K562 (cell line): ENCODE measurements around the gene DIAPH1. TPM values are rescaled to one million over a fixed set of nuclear protein-coding genes. Genes with fewer than 3 reads are reported as not detected.

ENCODE experiments used
- ATAC-seq: fragments of 200-7000 bp; cut with Tn5 transposase; 3 replicates; pipeline ENCODE4 v1.9.1; 2020; ENCODE audit warnings: moderate library complexity
- BruUV-seq: library from RNA; stranded (reverse); fragments of 400-500 nt; replicated peaks from 2 replicates; lab custom pipeline; 2021; lab: Mats Ljungman, UMichigan
- CTCF ChIA-PET: fragments of 300-600 bp; formaldehyde crosslinking; extraction: SDS; loops from one replicate; lab custom pipeline; 2021; ENCODE audit warnings: low intra/inter-chr PET ratio; lab: Yijun Ruan, JAX
- POLR2A ChIA-PET: fragments of 300-600, 350-650 bp; sonication (Branson Sonifier 250); formaldehyde crosslinking; extraction: SDS; loops from one replicate; lab custom pipeline; 2021; ENCODE audit warnings: antibody characterized with exemption, inconsistent platforms; lab: Yijun Ruan, JAX
- DNase-seq, 4 experiments: peaks; one replicate each; pipeline versions ENCODE4 v3.0.0 to v3.0.0-alpha.2; 2011 to 2018; ENCODE audit warnings: low spot score in 3 of 4, mixed read lengths in 3 of 4; ENCODE audit errors: extremely low read depth in 1 of 4
- FAIRE-seq: peaks from 2 replicates; lab custom pipeline; 2011; peaks lifted over from hg19 to GRCh38; lab: Jason Lieb, UNC
- H2AFZ ChIP-seq: 2 replicates; pipeline ENCODE4 v1.6.0; 2011; ENCODE audit warnings: low read depth, low read length, control low read depth, inconsistent platforms
- H3K27ac ChIP-seq: fragments of 200-600 bp; 3 replicates; pipeline ENCODE4 v1.8.0; 2011; ENCODE audit warnings: low read depth, mild to moderate bottlenecking, control low read depth, inconsistent platforms, low read length, moderate library complexity, mixed read lengths; ENCODE audit errors: extremely low read depth
- H3K27me3 ChIP-seq, 2 experiments: fragments of 300-600 bp in 1 of 2; 2 replicates in 1 of 2; 3 replicates in 1 of 2; pipeline versions ENCODE4 v1.6.0 to v1.8.0; 2011; ENCODE audit warnings: inconsistent platforms in 2 of 2, low read length in 2 of 2, mild to moderate bottlenecking in 1 of 2, mixed read lengths in 1 of 2, moderate library complexity in 1 of 2; ENCODE audit not compliant: control insufficient read depth in 2 of 2, insufficient read depth in 2 of 2
- H3K36me3 ChIP-seq: fragments of 300-600 bp; 3 replicates; pipeline ENCODE4 v1.8.0; 2011; ENCODE audit warnings: mild to moderate bottlenecking, low read length, inconsistent platforms; ENCODE audit not compliant: control insufficient read depth, insufficient read depth
- H3K4me1 ChIP-seq, 2 experiments: fragments of 200-600 bp in 1 of 2; replicated peaks in 1 of 2; 2 replicates in 1 of 2; 3 replicates in 1 of 2; pipeline versions ENCODE4 v1.5.1 to v1.8.0; 2011; ENCODE audit warnings: inconsistent platforms in 2 of 2, low read length in 2 of 2, mild to moderate bottlenecking in 1 of 2, mixed read lengths in 1 of 2, moderate library complexity in 1 of 2; ENCODE audit not compliant: control insufficient read depth in 2 of 2, insufficient read depth in 2 of 2
- H3K4me2 ChIP-seq: 2 replicates; pipeline ENCODE4 v1.6.1; 2011; ENCODE audit warnings: low read length, control low read depth, inconsistent platforms, mixed read lengths; ENCODE audit not compliant: insufficient read depth
- H3K4me3 ChIP-seq: fragments of 200-600 bp; sonication (generic), shearing (Covaris generic); 2 replicates; pipeline ENCODE4 v1.5.1; 2016; ENCODE audit warnings: control low read depth, inconsistent platforms
- H3K79me2 ChIP-seq: fragments of 200-600 bp; 3 replicates; pipeline ENCODE4 v1.8.0; 2011; ENCODE audit warnings: low read length, inconsistent platforms; ENCODE audit not compliant: control insufficient read depth, insufficient read depth
- H3K9ac ChIP-seq, 2 experiments: 2 replicates each; pipeline versions ENCODE4 v1.6.0 to v1.6.1; 2011; ENCODE audit warnings: low read depth in 2 of 2, low read length in 2 of 2, control low read depth in 1 of 2, inconsistent platforms in 1 of 2, mild to moderate bottlenecking in 1 of 2, mixed read lengths in 1 of 2; ENCODE audit not compliant: insufficient read depth in 1 of 2
- H3K9me1 ChIP-seq: one replicate; pipeline ENCODE4 v1.6.0; 2011; ENCODE audit warnings: inconsistent platforms, mild to moderate bottlenecking, low read length, moderate library complexity; ENCODE audit not compliant: control insufficient read depth, insufficient read depth
- H3K9me3 ChIP-seq: replicated peaks from 2 replicates; pipeline ENCODE4 v1.5.1; 2011; ENCODE audit warnings: low read depth, low read length, inconsistent platforms; ENCODE audit not compliant: control insufficient read depth, insufficient read depth
- H4K20me1 ChIP-seq: replicated peaks from 2 replicates; pipeline ENCODE4 v1.6.1; 2011; ENCODE audit warnings: low read length, inconsistent platforms, mixed read lengths; ENCODE audit not compliant: control insufficient read depth, insufficient read depth
- EGR1 ChIP-seq: fragments of 450-650 bp; conservative IDR thresholded peaks from 2 replicates; pipeline ENCODE4 v1.6.1; 2017; ENCODE audit warnings: mild to moderate bottlenecking
- KDM5B ChIP-seq: fragments of 200-600 bp; sonication (generic); IDR thresholded peaks from 2 replicates; pipeline ENCODE4 v1.6.1; 2012; ENCODE audit warnings: low read depth, mild to moderate bottlenecking, moderate library complexity, low read length, control low read depth, inconsistent platforms; ENCODE audit not compliant: insufficient replicate concordance
- MEF2D ChIP-seq: conservative IDR thresholded peaks from 2 replicates; pipeline ENCODE4 v1.6.1; 2016; ENCODE audit warnings: low read depth, missing genetic modification characterization, missing compliant biosample characterization
- RBFOX2 ChIP-seq: fragments of 200-400 bp; formaldehyde crosslinking; IDR thresholded peaks from 2 replicates; pipeline ENCODE4 v1.6.1; 2017; ENCODE audit warnings: low read depth, mild to moderate bottlenecking, low read length, moderate library complexity
- SAFB ChIP-seq: fragments of 200-400 bp; formaldehyde crosslinking; IDR thresholded peaks from 2 replicates; pipeline ENCODE4 v1.6.1; 2017; ENCODE audit warnings: low read depth, low read length, borderline replicate concordance
- TOE1 ChIP-seq, 2 experiments: fragments of 450-650 bp in 1 of 2; sonication (generic) in 1 of 2; formaldehyde crosslinking in 1 of 2; IDR thresholded peaks; 2 replicates each; pipeline versions ENCODE4 v1.7.1 to v1.8.0; 2016 to 2022; ENCODE audit warnings: borderline replicate concordance in 2 of 2, mild to moderate bottlenecking in 2 of 2, antibody characterized with exemption in 1 of 2, inconsistent platforms in 1 of 2, low read depth in 1 of 2, missing genetic modification reagents in 1 of 2, moderate library complexity in 1 of 2
- ZNF12 ChIP-seq: sonication (generic); formaldehyde crosslinking; IDR thresholded peaks from 2 replicates; pipeline ENCODE4 v1.4.0; 2020; ENCODE audit warnings: mild to moderate bottlenecking, missing genetic modification reagents
- WGBS: fragments of 100-300 bp; shearing (Covaris generic); methylation state at CpG from one replicate; pipeline ENCODE4 v1.1.6; 2016; ENCODE audit warnings: low coverage, mixed read lengths; ENCODE audit not compliant: insufficient coverage; ENCODE audit errors: missing lambda C conversion rate; 5-methylcytosine and 5-hydroxymethylcytosine counted together
- in situ Hi-C: fragments of 300-500 bp; cut with MboI; formaldehyde crosslinking; loops from 4 replicates; pipeline ENCODE4 v1.15.0; 2018; ENCODE audit warnings: inconsistent platforms, mixed read lengths
- intact Hi-C: fragments of 100-400 bp; cut with micrococcal nuclease; formaldehyde crosslinking; loops from 2 replicates; pipeline ENCODE4 v1.14.2; 2022
- polyA plus RNA-seq, 8 experiments: library from polyadenylated mRNA; depleted of rRNA in 4 of 8; stranded (reverse) in 5 of 8; unstranded in 3 of 8; fragments of >200 nt; fragmentation: Nextera tagmentation in 2 of 8; fragmentation: Illumina TruSeq in 1 of 8; extraction: Ambion mirVana in 2 of 8; extraction: Trizol in 1 of 8; gene quantifications; 2 replicates each; pipeline versions ENCODE4 v1.2.1 to v1.2.3, GENCODE V29; 2011 to 2014; ENCODE audit warnings: inconsistent platforms in 1 of 8, missing spikeins in 1 of 8
- total RNA-seq, 7 experiments: library from RNA; depleted of rRNA in 6 of 7; stranded (reverse); fragments of >200 nt in 6 of 7; fragmentation: Illumina TruSeq in 2 of 7; extraction: Trizol in 2 of 7; gene quantifications; 2 replicates each; pipeline versions ENCODE4 v1.2.1 to v1.2.3, GENCODE V29; 2011 to 2021; ENCODE audit warnings: low replicate concordance in 1 of 7
- TF ChIP-seq, protein P1 (sequence below), 2 experiments: fragments of 250-450 bp in 1 of 2; fragments of 450-650 bp in 1 of 2; sonication (Bioruptor Pico) in 1 of 2; IDR thresholded peaks; 2 replicates each; pipeline versions ENCODE4 v1.6.1 to v1.8.0; 2016 to 2021; ENCODE audit warnings: mild to moderate bottlenecking in 2 of 2, moderate library complexity in 2 of 2, missing compliant biosample characterization in 1 of 2, missing genetic modification characterization in 1 of 2
- TF ChIP-seq, protein P2 (sequence below): fragments of 450-650 bp; IDR thresholded peaks from 2 replicates; pipeline ENCODE4 v1.7.0; 2016; ENCODE audit warnings: borderline replicate concordance
- TF ChIP-seq, protein P3 (sequence below): sonication (generic); formaldehyde crosslinking; IDR thresholded peaks from 2 replicates; pipeline ENCODE4 v1.5.0; 2020; ENCODE audit warnings: missing genetic modification reagents

DIAPH1 gene
- total and polyA plus RNA-seq, 9 of the 15 experiments (the other 6 are each of a cell fraction or from before 2014, with no cell fraction given): 60.8 to 328 (median 97.8) TPM

DNA sequence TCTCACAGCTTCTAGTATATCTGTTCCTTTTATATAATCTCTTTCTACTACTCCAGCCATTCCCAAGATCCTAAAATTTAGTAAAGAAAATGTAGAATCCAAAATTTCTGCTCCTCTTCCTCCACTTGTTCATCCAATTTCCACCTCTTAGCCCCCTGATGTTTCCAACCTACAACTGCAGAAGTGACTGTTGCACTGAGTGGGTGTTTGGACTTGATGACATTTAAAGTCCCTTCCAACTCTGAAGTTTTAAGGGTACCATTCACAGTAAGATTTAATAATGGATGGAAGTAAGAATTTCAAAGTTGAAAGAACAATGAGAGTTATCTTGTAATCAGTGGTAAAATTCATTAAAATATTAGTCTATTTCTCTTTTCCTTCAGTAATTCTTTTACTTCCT is 5.5 kb downstream of the DIAPH1 start (continued):
- TF ChIP-seq, protein P1, sequence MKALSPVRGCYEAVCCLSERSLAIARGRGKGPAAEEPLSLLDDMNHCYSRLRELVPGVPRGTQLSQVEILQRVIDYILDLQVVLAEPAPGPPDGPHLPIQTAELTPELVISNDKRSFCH (CRISPR knock-in tag; IDR thresholded peaks at IDR 0.05): no peak
- TF ChIP-seq, protein P1 (tag; IDR thresholded peaks at IDR 0.05): 0 out of 2 replicates have a peak, but pooled peaks have one; percentile 22
- TF ChIP-seq TOE1 (IDR thresholded peaks at IDR 0.05; ENCODE audit: borderline replicate concordance) (no peak), TOE1 (CRISPR knock-in tag; IDR thresholded peaks at IDR 0.05; ENCODE audit: borderline replicate concordance, low read depth) (no peak), EGR1 (peak; percentile 56), RBFOX2 (0 out of 2 replicates have a peak, but pooled peaks have one; percentile 3), MEF2D (tag) (no peak)
- TF ChIP-seq, protein P2, sequence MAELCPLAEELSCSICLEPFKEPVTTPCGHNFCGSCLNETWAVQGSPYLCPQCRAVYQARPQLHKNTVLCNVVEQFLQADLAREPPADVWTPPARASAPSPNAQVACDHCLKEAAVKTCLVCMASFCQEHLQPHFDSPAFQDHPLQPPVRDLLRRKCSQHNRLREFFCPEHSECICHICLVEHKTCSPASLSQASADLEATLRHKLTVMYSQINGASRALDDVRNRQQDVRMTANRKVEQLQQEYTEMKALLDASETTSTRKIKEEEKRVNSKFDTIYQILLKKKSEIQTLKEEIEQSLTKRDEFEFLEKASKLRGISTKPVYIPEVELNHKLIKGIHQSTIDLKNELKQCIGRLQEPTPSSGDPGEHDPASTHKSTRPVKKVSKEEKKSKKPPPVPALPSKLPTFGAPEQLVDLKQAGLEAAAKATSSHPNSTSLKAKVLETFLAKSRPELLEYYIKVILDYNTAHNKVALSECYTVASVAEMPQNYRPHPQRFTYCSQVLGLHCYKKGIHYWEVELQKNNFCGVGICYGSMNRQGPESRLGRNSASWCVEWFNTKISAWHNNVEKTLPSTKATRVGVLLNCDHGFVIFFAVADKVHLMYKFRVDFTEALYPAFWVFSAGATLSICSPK: no peak

DNA sequence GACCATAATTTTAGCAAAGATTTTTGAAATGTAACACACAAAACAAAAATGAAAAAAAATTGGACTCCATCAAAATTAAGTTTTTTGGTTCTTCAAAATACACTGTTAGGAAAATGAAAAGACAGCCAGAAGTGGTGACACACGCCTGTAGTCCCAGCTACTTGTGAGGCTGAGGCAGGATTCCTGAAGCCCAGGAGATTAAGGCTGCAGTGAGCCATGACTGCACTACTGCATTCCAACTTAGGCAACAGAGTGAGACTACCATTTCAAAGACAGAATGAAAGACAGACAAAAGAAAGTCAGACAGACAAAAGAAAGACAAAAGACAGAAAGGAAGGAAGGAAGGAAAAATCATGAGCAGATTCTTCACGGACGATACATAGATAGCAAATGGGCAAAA is 7.5 kb downstream of the DIAPH1 start:
- no peak overlapping the region for H3K9ac ChIP-seq
- H3K27ac ChIP-seq: 0 out of 3 replicates have a peak overlapping the region, but pooled peaks have one; percentile 5
- H3K27me3 ChIP-seq: no peaks in the 10 kb centered on the region
- peaks cover 64% of the 10 kb centered on the region for H3K36me3 ChIP-seq
- no peak for DNase-seq
- ATAC-seq: no peak
- no peak overlapping the region; the same call in 1 of the 2 replicates for H3K4me2 ChIP-seq
- peaks cover 9 to 37% of the 10 kb centered on the region in 2 experiments; a peak in 4 of 5 replicates for H3K4me1 ChIP-seq
- no peaks in the 10 kb centered on the region for H3K9me3 ChIP-seq
- ChIA-PET POLR2A (no interaction called here), CTCF (no interaction called here)
- no peak for TF ChIP-seq ZNF12 (CRISPR knock-in tag)
- TF ChIP-seq SAFB: no peak
- TF ChIP-seq, protein P3, sequence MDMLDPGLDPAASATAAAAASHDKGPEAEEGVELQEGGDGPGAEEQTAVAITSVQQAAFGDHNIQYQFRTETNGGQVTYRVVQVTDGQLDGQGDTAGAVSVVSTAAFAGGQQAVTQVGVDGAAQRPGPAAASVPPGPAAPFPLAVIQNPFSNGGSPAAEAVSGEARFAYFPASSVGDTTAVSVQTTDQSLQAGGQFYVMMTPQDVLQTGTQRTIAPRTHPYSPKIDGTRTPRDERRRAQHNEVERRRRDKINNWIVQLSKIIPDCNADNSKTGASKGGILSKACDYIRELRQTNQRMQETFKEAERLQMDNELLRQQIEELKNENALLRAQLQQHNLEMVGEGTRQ (CRISPR knock-in tag): no peak
- TF ChIP-seq KDM5B: no peak
- intact Hi-C loops (loop anchor here (10.0 kb wide), 1 partner anchor 1496 kb away; the partner anchor contains the start of gene PURA), in situ Hi-C loops (no loop called here)
- no peaks in the 10 kb centered on the region for H3K9me1 ChIP-seq
- FAIRE-seq: no peak
- no TSS peak for BruUV-seq
- WGBS: 63% methylated on average over 3 of the region's 3 CpGs
- no peak overlapping the region for H2AFZ ChIP-seq
- no peaks in the 10 kb centered on the region for H4K20me1 ChIP-seq
- H3K4me3 ChIP-seq: no peak overlapping the region
- peaks cover 99% of the 10 kb centered on the region for H3K79me2 ChIP-seq
